ENCODE measurements around the gene SPG11.

The SPG11 gene

GRCh38 chr15:44536302-44536961, 127.0 kb downstream of the SPG11 start:
- peaks cover 23% of the 10 kb centered on the region for H4K20me1 ChIP-seq (ENCODE audit: insufficient read depth, low read length, poor library complexity, severe bottlenecking)
- peaks cover 57% of the 10 kb centered on the region for H3K79me2 ChIP-seq (ENCODE audit: insufficient read depth, low read length)
- no peaks in the 10 kb centered on the region for H3K9me3 ChIP-seq (ENCODE audit: insufficient read depth, low read depth, low read length)
- H3K9ac ChIP-seq (ENCODE audit: low read depth, low read length, poor library complexity, severe bottlenecking), result peak overlapping the region; percentile 88
- peak overlapping the region; percentile 96 for H3K4me2 ChIP-seq (ENCODE audit: low read depth, low read length, poor library complexity, severe bottlenecking)
- H3K4me3 ChIP-seq (ENCODE audit: low read length, poor library complexity, severe bottlenecking), result peak overlapping the region; percentile 82
- no peaks in the 10 kb centered on the region for H3K9me2 ChIP-seq (replicated peaks; ENCODE audit: low read depth, low read length)
- H3K36me3 ChIP-seq (ENCODE audit: insufficient read depth, low read length), result no peaks in the 10 kb centered on the region
- H2AFZ ChIP-seq (ENCODE audit: low read length), result peak overlapping the region; percentile 88
- H3K27me3 ChIP-seq (ENCODE audit: insufficient read depth, low read length, poor library complexity, severe bottlenecking), result no peaks in the 10 kb centered on the region
- peaks cover 38% of the 10 kb centered on the region for H3K4me1 ChIP-seq (ENCODE audit: insufficient read depth, low read length, poor library complexity, severe bottlenecking)
- TF ChIP-seq EZH2phosphoT487 (IDR thresholded peaks at IDR 0.05; ENCODE audit: borderline replicate concordance) (no peak), CTCF (conservative IDR thresholded peaks at IDR 0.05; ENCODE audit: low read length) (peak; percentile 46)
- no peaks in the 10 kb centered on the region for H3F3A ChIP-seq (ENCODE audit: low read depth)

- no peak for TF ChIP-seq CTCF (conservative IDR thresholded peaks at IDR 0.05; ENCODE audit: low read length)
- no peak for TF ChIP-seq EZH2phosphoT487 (IDR thresholded peaks at IDR 0.05; ENCODE audit: borderline replicate concordance)
- Histone ChIP-seq H3K9me3 (ENCODE audit: insufficient read depth, low read depth, low read length) (no peaks in the 10 kb centered on the region), H2AFZ (ENCODE audit: low read length) (peak overlapping the region; percentile 88), H3K27me3 (ENCODE audit: insufficient read depth, low read length, poor library complexity, severe bottlenecking) (no peaks in the 10 kb centered on the region), H3K36me3 (ENCODE audit: insufficient read depth, low read length) (no peaks in the 10 kb centered on the region), H3K79me2 (ENCODE audit: insufficient read depth, low read length) (peaks cover 50% of the 10 kb centered on the region), H3K4me1 (ENCODE audit: insufficient read depth, low read length, poor library complexity, severe bottlenecking) (peaks cover 31% of the 10 kb centered on the region), H3K9ac (ENCODE audit: low read depth, low read length, poor library complexity, severe bottlenecking) (peak overlapping the region; percentile 88), H3K4me3 (ENCODE audit: low read length, poor library complexity, severe bottlenecking) (peak overlapping the region; percentile 82), H4K20me1 (ENCODE audit: insufficient read depth, low read length, poor library complexity, severe bottlenecking) (peaks cover 16% of the 10 kb centered on the region), H3K4me2 (ENCODE audit: low read depth, low read length, poor library complexity, severe bottlenecking) (peak overlapping the region; percentile 96), H3K9me2 (replicated peaks; ENCODE audit: low read depth, low read length) (no peaks in the 10 kb centered on the region), H3F3A (ENCODE audit: low read depth) (no peaks in the 10 kb centered on the region)
These were observed 127.8 kb downstream of the SPG11 start for GRCh38 chr15:44535523-44536301.

- Histone ChIP-seq H3K9me3 (ENCODE audit: insufficient read depth, low read depth, low read length) (no peaks in the 10 kb centered on the region), H2AFZ (ENCODE audit: low read length) (no peak overlapping the region), H3K9me2 (replicated peaks; ENCODE audit: low read depth, low read length) (no peaks in the 10 kb centered on the region), H3K27me3 (ENCODE audit: insufficient read depth, low read length, poor library complexity, severe bottlenecking) (no peaks in the 10 kb centered on the region), H3K4me3 (ENCODE audit: low read length, poor library complexity, severe bottlenecking) (peak overlapping the region; percentile 82), H3K4me2 (ENCODE audit: low read depth, low read length, poor library complexity, severe bottlenecking) (peak overlapping the region; percentile 96), H3K9ac (ENCODE audit: low read depth, low read length, poor library complexity, severe bottlenecking) (peak overlapping the region; percentile 88), H3K4me1 (ENCODE audit: insufficient read depth, low read length, poor library complexity, severe bottlenecking) (peaks cover 26% of the 10 kb centered on the region), H3K36me3 (ENCODE audit: insufficient read depth, low read length) (no peaks in the 10 kb centered on the region), H3F3A (ENCODE audit: low read depth) (no peaks in the 10 kb centered on the region), H4K20me1 (ENCODE audit: insufficient read depth, low read length, poor library complexity, severe bottlenecking) (peaks cover 16% of the 10 kb centered on the region), H3K79me2 (ENCODE audit: insufficient read depth, low read length) (peaks cover 44% of the 10 kb centered on the region)
- TF ChIP-seq EZH2phosphoT487 (IDR thresholded peaks at IDR 0.05; ENCODE audit: borderline replicate concordance), result no peak
- no peak for TF ChIP-seq CTCF (conservative IDR thresholded peaks at IDR 0.05; ENCODE audit: low read length)
These were observed 128.4 kb downstream of the SPG11 start for GRCh38 chr15:44535092-44535491.
